ENCODE results near the gene TRAK2. TPM values are rescaled to one million over a fixed set of nuclear protein-coding genes. Genes with fewer than 3 reads are reported as not detected.

The TRAK2 gene
- total and polyA plus RNA-seq, 2 donors (not counting 3 experiments of a cell fraction or from before 2014, with no cell fraction given) = 9.7 to 35.7 TPM

DNA sequence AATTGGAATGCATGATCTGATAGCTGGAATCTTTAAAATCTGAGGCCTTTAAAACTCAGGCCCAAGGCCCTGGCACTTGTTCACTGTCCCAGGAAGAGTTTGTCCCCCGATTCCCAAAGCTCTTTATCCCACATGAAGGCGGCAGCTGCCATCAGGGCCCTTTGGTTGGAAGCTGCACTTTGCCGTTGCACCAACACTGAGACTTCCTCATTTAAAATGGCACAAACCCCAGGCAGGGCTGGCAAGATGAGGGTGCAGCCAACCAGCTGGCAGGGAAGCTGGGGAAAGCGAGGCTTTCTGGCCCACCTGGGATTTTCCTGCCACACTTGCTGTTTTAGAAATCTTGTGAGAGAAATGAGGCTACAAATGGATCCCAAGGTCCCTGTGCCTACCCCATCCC lies 100.4 kb downstream of the TRAK2 start:
- Histone ChIP-seq H3K79me2 (ENCODE audit: control insufficient read depth, insufficient read depth, low read length) (no peaks in the 10 kb centered on the region), H3K27ac (ENCODE audit: insufficient read depth, low read depth, low read length) (no peak overlapping the region), H3K4me1 (ENCODE audit: control insufficient read depth, extremely low read depth, insufficient read depth, low read length) (no peaks in the 10 kb centered on the region), H3K4me2 (ENCODE audit: insufficient read depth, low read length) (no peak overlapping the region), H4K20me1 (replicated peaks; ENCODE audit: control insufficient read depth, extremely low read depth, insufficient read depth, low read length) (no peaks in the 10 kb centered on the region), H3K4me3 (replicated peaks in 1 of 3; ENCODE audit: insufficient read depth in 1 of 3, low read depth in 1 of 3, low read length in 3 of 3) (no peak overlapping the region), H3K36me3 (ENCODE audit: control insufficient read depth in 2 of 2, extremely low read depth in 1 of 2, insufficient read depth in 2 of 2, low read length in 2 of 2) (no peaks in the 10 kb centered on the region), H3K9ac (replicated peaks; ENCODE audit: extremely low read depth, insufficient read depth, low read length) (no peak overlapping the region), H3K27me3 (ENCODE audit: control insufficient read depth in 2 of 2, insufficient read depth in 2 of 2, low read length in 2 of 2) (no peaks in the 10 kb centered on the region), H3K9me1 (replicated peaks; ENCODE audit: control insufficient read depth, extremely low read depth, insufficient read depth, low read length) (no peaks in the 10 kb centered on the region), H3K9me3 (replicated peaks; ENCODE audit: control insufficient read depth, insufficient read depth, low read length) (no peaks in the 10 kb centered on the region), H2AFZ (ENCODE audit: low read depth, low read length) (no peak overlapping the region)
- CTCF ChIA-PET = interaction anchor here (2.6 kb wide), 1 partner anchor 14 kb away, joined by 15 read pairs; no protein-coding TSS in a partner anchor
- POLR2A ChIA-PET = no interaction called here
- DNase-seq (ENCODE audit: low read depth, low spot score) (no peak), FAIRE-seq (no peak)
- no TSS peak for BruUV-seq (replicated peaks)
- TF ChIP-seq, protein P1, sequence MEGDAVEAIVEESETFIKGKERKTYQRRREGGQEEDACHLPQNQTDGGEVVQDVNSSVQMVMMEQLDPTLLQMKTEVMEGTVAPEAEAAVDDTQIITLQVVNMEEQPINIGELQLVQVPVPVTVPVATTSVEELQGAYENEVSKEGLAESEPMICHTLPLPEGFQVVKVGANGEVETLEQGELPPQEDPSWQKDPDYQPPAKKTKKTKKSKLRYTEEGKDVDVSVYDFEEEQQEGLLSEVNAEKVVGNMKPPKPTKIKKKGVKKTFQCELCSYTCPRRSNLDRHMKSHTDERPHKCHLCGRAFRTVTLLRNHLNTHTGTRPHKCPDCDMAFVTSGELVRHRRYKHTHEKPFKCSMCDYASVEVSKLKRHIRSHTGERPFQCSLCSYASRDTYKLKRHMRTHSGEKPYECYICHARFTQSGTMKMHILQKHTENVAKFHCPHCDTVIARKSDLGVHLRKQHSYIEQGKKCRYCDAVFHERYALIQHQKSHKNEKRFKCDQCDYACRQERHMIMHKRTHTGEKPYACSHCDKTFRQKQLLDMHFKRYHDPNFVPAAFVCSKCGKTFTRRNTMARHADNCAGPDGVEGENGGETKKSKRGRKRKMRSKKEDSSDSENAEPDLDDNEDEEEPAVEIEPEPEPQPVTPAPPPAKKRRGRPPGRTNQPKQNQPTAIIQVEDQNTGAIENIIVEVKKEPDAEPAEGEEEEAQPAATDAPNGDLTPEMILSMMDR (IDR thresholded peaks at IDR 0.05; ENCODE audit: extremely low read depth in 1 of 2, insufficient read depth in 1 of 2, low read depth in 1 of 2, low read length in 2 of 2) = no peak
- TF ChIP-seq GATA2 (IDR thresholded peaks at IDR 0.05; ENCODE audit: insufficient read depth, insufficient read length, low read depth, low read length) = no peak
- TF ChIP-seq POLR2A (IDR thresholded peaks at IDR 0.05; ENCODE audit: low read depth, low read length) = no peak
- TF ChIP-seq, protein P2, sequence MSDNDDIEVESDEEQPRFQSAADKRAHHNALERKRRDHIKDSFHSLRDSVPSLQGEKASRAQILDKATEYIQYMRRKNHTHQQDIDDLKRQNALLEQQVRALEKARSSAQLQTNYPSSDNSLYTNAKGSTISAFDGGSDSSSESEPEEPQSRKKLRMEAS (IDR thresholded peaks at IDR 0.05; ENCODE audit: insufficient read depth, insufficient read length) = no peak
- TF ChIP-seq MYC (IDR thresholded peaks at IDR 0.05; ENCODE audit: low read depth, low read length) = no peak
- TF ChIP-seq POLR2AphosphoS5 (IDR thresholded peaks at IDR 0.05; ENCODE audit: insufficient read depth, low read depth, low read length) = no peak
- no peak for TF ChIP-seq EZH2 (IDR thresholded peaks at IDR 0.05; ENCODE audit: borderline replicate concordance, low read depth, low read length, severe bottlenecking)
- TF ChIP-seq JUN (IDR thresholded peaks at IDR 0.05; ENCODE audit: borderline replicate concordance, insufficient read depth, insufficient read length, low read depth) = no peak
- no peak for TF ChIP-seq FOS (IDR thresholded peaks at IDR 0.05; ENCODE audit: borderline replicate concordance, insufficient read depth, low read length)
- intact Hi-C loops (cut with micrococcal nuclease) (no loop called here), dilution Hi-C loops (cut with MboI; ENCODE audit: extremely low pct_ligation_motif_present, low sequenced_read_pairs) (no loop called here)

All from endothelial cell of umbilical vein (primary cell).